ENCODE results near the gene KLK7. TPM values are rescaled to one million over a fixed set of nuclear protein-coding genes. Genes with fewer than 3 reads are reported as not detected.
"Not testable (repeated sequence)": the region's sequence is repeated elsewhere in the genome, so short reads cannot be mapped to it uniquely, and the experiment has no call there.

Gene KLK7
- total RNA-seq, 1 donor: not detected

GRCh38 chr19:51000426-51000825, 16.7 kb upstream of the KLK7 start:
- no peak for TF ChIP-seq CTCF (IDR thresholded peaks at IDR 0.05; ENCODE audit: insufficient read depth, low read depth, low read length)
- H3K4me3 ChIP-seq (ENCODE audit: low read depth, low read length): no peak overlapping the region
- no peak for DNase-seq (ENCODE audit: low read depth)

GRCh38 chr19:50998686-50999085, 15.0 kb upstream of the KLK7 start:
- H3K4me3 ChIP-seq (ENCODE audit: low read depth, low read length): no peak overlapping the region
- no peak for DNase-seq (ENCODE audit: low read depth)
- no peak for TF ChIP-seq CTCF (IDR thresholded peaks at IDR 0.05; ENCODE audit: insufficient read depth, low read depth, low read length)

GRCh38 chr19:50998061-50998460, 14.3 kb upstream of the KLK7 start:
- TF ChIP-seq CTCF (IDR thresholded peaks at IDR 0.05; ENCODE audit: insufficient read depth, low read depth, low read length): no peak
- DNase-seq (ENCODE audit: low read depth): no peak
- H3K4me3 ChIP-seq (ENCODE audit: low read depth, low read length): no peak overlapping the region

- H3K4me3 ChIP-seq (ENCODE audit: low read depth, low read length): no peak overlapping the region
- no peak for DNase-seq (ENCODE audit: low read depth)
- no peak for TF ChIP-seq CTCF (IDR thresholded peaks at IDR 0.05; ENCODE audit: insufficient read depth, low read depth, low read length)
Observed at GRCh38 chr19:50994129-50994528, 10.4 kb upstream of the KLK7 start.

GRCh38 chr19:50992666-50993035, 8.9 kb upstream of the KLK7 start:
- no peak for DNase-seq (ENCODE audit: low read depth)
- no peak for TF ChIP-seq CTCF (IDR thresholded peaks at IDR 0.05; ENCODE audit: insufficient read depth, low read depth, low read length)
- H3K4me3 ChIP-seq (ENCODE audit: low read depth, low read length): no peak overlapping the region

GRCh38 chr19:50984416-50984815, 699 bp upstream of the KLK7 start:
- not testable (repeated sequence) for H3K4me3 ChIP-seq (ENCODE audit: low read depth, low read length); DNase-seq (ENCODE audit: low read depth)

GRCh38 chr19:50982186-50982585, 1.5 kb downstream of the KLK7 start:
- TF ChIP-seq CTCF (IDR thresholded peaks at IDR 0.05; ENCODE audit: insufficient read depth, low read depth, low read length): no peak

More at GRCh38 chr19:50982186-50982585, 1.5 kb downstream of the KLK7 start:
- no peak for DNase-seq (ENCODE audit: low read depth)
- no peak overlapping the region for H3K4me3 ChIP-seq (ENCODE audit: low read depth, low read length)
